ENCODE measurements around the gene SEMA4B. TPM values are rescaled to one million over a fixed set of nuclear protein-coding genes. Genes with fewer than 3 reads are reported as not detected.

SEMA4B gene, protein sequence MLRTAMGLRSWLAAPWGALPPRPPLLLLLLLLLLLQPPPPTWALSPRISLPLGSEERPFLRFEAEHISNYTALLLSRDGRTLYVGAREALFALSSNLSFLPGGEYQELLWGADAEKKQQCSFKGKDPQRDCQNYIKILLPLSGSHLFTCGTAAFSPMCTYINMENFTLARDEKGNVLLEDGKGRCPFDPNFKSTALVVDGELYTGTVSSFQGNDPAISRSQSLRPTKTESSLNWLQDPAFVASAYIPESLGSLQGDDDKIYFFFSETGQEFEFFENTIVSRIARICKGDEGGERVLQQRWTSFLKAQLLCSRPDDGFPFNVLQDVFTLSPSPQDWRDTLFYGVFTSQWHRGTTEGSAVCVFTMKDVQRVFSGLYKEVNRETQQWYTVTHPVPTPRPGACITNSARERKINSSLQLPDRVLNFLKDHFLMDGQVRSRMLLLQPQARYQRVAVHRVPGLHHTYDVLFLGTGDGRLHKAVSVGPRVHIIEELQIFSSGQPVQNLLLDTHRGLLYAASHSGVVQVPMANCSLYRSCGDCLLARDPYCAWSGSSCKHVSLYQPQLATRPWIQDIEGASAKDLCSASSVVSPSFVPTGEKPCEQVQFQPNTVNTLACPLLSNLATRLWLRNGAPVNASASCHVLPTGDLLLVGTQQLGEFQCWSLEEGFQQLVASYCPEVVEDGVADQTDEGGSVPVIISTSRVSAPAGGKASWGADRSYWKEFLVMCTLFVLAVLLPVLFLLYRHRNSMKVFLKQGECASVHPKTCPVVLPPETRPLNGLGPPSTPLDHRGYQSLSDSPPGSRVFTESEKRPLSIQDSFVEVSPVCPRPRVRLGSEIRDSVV
- total RNA-seq (2013; cell fraction: nucleolus; rRNA removed), result 76.9 and 77.1 TPM in 2 replicates
- total RNA-seq (2014; rRNA removed) (10.4 and 13.4 TPM in 2 replicates), total RNA-seq (2014; rRNA removed; fragmentation: Illumina TruSeq; extraction: Trizol) (7.7 and 8.8 TPM in 2 replicates), total RNA-seq (2021) (23.5 and 26.0 TPM in 2 replicates), polyA plus RNA-seq (2011; rRNA removed) (3.9 and 8.7 TPM in 2 replicates), polyA plus RNA-seq (2014; fragmentation: Illumina TruSeq; extraction: Trizol) (3.7 and 8.1 TPM in 2 replicates), polyA plus RNA-seq (2014; fragmentation: Nextera tagmentation; extraction: Ambion mirVana) (1 to 10 TPM in 1 of 2 experiments, under 1 TPM in 1; 0.87 to 1.4 TPM), polyA plus RNA-seq (2014; rRNA removed) (16.3 and 18.1 TPM in 2 replicates), polyA plus RNA-seq (2016; fragmentation: Nextera tagmentation; extraction: Ambion mirVana) (10 to 100 TPM in 1 of 2 experiments, 1 to 10 TPM in 1; 10.0 to 10.8 TPM), polyA minus RNA-seq (2011; rRNA and poly(A)+ RNA removed) (18.4 and 36.0 TPM in 2 replicates), Bru-seq, nascent RNA (percentile 61 among the genes with signal in this experiment), BruChase-seq, experiment 1, labeled RNA remaining after a 6-hour chase (percentile 59 among the genes with signal in this experiment), BruChase-seq, experiment 2, labeled RNA remaining after a 2-hour chase (percentile 57 among the genes with signal in this experiment)
- polyA plus RNA-seq (2011; ENCODE audit: low read depth), result 5.7 TPM
- polyA plus RNA-seq (2011; cell fraction: cytosol; rRNA removed), result 9.1 and 11.6 TPM in 2 replicates
- polyA plus RNA-seq (2011; cell fraction: nucleus; rRNA removed), result 40.5 and 46.0 TPM in 2 replicates
- 12.4 and 13.5 TPM in 2 replicates for polyA plus RNA-seq (2012)
- polyA minus RNA-seq (2011; cell fraction: cytosol; rRNA and poly(A)+ RNA removed), result 6.4 and 14.2 TPM in 2 replicates
- polyA minus RNA-seq (2011; cell fraction: nucleus; rRNA and poly(A)+ RNA removed), result 13.7 and 25.4 TPM in 2 replicates
- long read RNA-seq, experiment 1, partial matches to known transcripts, result 0 of 5 reads
- long read RNA-seq, experiment 1, other reads (novel, unspliced or antisense), result 4 of 5 reads
- long read RNA-seq, experiment 2, partial matches to known transcripts, result 0 of 1 reads
- long read RNA-seq, experiment 2, other reads (novel, unspliced or antisense), result 1 of 1 reads

DNA sequence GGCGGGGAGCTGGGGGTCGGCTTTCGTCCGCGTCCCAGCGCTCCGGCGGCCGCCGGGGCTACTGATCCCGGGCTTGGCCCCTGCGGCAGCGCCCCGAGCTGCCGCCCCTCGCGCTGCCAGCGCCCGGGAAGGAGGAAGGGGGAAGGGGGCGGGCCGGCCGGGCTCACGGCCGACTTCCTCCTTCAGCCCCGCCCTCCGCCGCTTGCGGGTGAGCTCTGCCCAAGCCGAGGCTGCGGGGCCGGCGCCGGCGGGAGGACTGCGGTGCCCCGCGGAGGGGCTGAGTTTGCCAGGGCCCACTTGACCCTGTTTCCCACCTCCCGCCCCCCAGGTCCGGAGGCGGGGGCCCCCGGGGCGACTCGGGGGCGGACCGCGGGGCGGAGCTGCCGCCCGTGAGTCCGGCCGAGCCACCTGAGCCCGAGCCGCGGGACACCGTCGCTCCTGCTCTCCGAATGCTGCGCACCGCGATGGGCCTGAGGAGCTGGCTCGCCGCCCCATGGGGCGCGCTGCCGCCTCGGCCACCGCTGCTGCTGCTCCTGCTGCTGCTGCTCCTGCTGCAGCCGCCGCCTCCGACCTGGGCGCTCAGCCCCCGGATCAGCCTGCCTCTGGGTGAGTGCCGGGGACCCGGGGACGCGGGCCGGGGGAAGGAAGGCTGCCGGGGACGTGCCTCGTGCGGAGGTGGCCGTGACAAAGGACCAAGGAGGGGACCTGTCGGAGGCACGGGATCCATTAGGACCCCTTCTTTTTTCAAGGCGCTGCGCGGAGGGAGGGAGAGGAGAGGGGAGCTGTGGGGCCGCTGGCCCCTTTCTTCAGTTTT lies at the start of gene SEMA4B:
Gene SEMA4B, plus strand, starts transcription at position 201 of the 814 bp plus-strand sequence. Its CDS starts 249 bp downstream, at position 450.
- SMC1A ChIA-PET (ENCODE audit: uncharacterized antibody, unreplicated experiment), result interaction anchor here (0.7 to 4.7 kb wide), 13 partner anchors 11 to 81 kb away, joined by 3 to 45 read pairs (median 6); partner anchors contain the start of genes CIB1 and GDPGP1
- WGBS (ENCODE audit: insufficient coverage, insufficient replicate concordance, low lambda C conversion rate, missing lambda C conversion rate), result under 1% methylated on average over 54 of the region's 88 CpGs
- POLR2A ChIA-PET, result interaction anchor here (0.5 to 7.0 kb wide), 14 partner anchors 10 to 187 kb away, joined by 3 to 101 read pairs (median 5); partner anchors contain the start of genes CIB1 and GDPGP1
- Histone ChIP-seq H3K4me3 (peak within 1 kb of the TSS; percentile 95), H3K9me3 (replicated peaks; ENCODE audit: control insufficient read depth, insufficient read depth, low read length) (no peaks in the 10 kb centered on the region), H3K27me3 (replicated peaks in 1 of 2; ENCODE audit: control insufficient read depth in 2 of 2, insufficient read depth in 2 of 2, low read length in 1 of 2) (no peaks in the 10 kb centered on the region), H2AFZ (ENCODE audit: control insufficient read depth, low read depth, low read length) (peak within 1 kb of the TSS; percentile 77), H3K4me2 (ENCODE audit: control insufficient read depth, insufficient read depth) (peak within 1 kb of the TSS; percentile 82), H3K4me1 (ENCODE audit: control insufficient read depth, insufficient read depth, low read length) (peaks cover 14% of the 10 kb centered on the region), H3K36me3 (ENCODE audit: control insufficient read depth in 2 of 2, insufficient read depth in 2 of 2, low read length in 1 of 2) (no peaks in the 10 kb centered on the region; a peak in 1 of 4 replicates), H3K79me2 (ENCODE audit: control insufficient read depth, insufficient read depth, low read length) (no peaks in the 10 kb centered on the region; the same call in 1 of the 2 replicates), H3K27ac (ENCODE audit: control insufficient read depth, insufficient read depth) (peak within 1 kb of the TSS; percentile 37; the same call in 1 of the 2 replicates), H4K20me1 (ENCODE audit: control insufficient read depth, insufficient read depth) (no peaks in the 10 kb centered on the region; the same call in 1 of the 2 replicates), H3K9ac (ENCODE audit: control insufficient read depth, insufficient read depth, low read length) (peak within 1 kb of the TSS; percentile 68)
- RAD21 ChIA-PET (ENCODE audit: unreplicated experiment), result interaction anchor here (0.6 to 4.5 kb wide), 11 partner anchors 10 to 67 kb away, joined by 3 to 30 read pairs (median 5); partner anchors contain the start of genes CIB1 and GDPGP1
- BruUV-seq (replicated peaks), result no TSS peak
- FAIRE-seq, result no peak
- in situ Hi-C loops (cut with MboI), result no loop called here
- intact Hi-C loops (cut with micrococcal nuclease; ENCODE audit: unreplicated experiment), result loop anchor here (5.0 kb wide), 1 partner anchor 39 kb away; no protein-coding TSS in a partner anchor
- CTCF ChIA-PET, result interaction anchor here (1.0 to 2.5 kb wide), 16 partner anchors 10 to 92 kb away, joined by 3 to 22 read pairs (median 5); partner anchors contain the start of genes CIB1, GDPGP1 and TTLL13
- ATAC-seq, result peak; percentile 94
- no peak for DNase-seq (ENCODE audit: low read depth, low spot score)
- no peak for TF ChIP-seq YBX1 (IDR thresholded peaks at IDR 0.05)
- TF ChIP-seq, protein P1, sequence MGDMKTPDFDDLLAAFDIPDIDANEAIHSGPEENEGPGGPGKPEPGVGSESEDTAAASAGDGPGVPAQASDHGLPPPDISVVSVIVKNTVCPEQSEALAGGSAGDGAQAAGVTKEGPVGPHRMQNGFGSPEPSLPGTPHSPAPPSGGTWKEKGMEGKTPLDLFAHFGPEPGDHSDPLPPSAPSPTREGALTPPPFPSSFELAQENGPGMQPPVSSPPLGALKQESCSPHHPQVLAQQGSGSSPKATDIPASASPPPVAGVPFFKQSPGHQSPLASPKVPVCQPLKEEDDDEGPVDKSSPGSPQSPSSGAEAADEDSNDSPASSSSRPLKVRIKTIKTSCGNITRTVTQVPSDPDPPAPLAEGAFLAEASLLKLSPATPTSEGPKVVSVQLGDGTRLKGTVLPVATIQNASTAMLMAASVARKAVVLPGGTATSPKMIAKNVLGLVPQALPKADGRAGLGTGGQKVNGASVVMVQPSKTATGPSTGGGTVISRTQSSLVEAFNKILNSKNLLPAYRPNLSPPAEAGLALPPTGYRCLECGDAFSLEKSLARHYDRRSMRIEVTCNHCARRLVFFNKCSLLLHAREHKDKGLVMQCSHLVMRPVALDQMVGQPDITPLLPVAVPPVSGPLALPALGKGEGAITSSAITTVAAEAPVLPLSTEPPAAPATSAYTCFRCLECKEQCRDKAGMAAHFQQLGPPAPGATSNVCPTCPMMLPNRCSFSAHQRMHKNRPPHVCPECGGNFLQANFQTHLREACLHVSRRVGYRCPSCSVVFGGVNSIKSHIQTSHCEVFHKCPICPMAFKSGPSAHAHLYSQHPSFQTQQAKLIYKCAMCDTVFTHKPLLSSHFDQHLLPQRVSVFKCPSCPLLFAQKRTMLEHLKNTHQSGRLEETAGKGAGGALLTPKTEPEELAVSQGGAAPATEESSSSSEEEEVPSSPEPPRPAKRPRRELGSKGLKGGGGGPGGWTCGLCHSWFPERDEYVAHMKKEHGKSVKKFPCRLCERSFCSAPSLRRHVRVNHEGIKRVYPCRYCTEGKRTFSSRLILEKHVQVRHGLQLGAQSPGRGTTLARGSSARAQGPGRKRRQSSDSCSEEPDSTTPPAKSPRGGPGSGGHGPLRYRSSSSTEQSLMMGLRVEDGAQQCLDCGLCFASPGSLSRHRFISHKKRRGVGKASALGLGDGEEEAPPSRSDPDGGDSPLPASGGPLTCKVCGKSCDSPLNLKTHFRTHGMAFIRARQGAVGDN (IDR thresholded peaks at IDR 0.05), result peak; percentile 42; the same call in 1 of the 2 replicates
- no peak for TF ChIP-seq YY1 (IDR thresholded peaks at IDR 0.05; ENCODE audit: low read depth, low read length)
- peak; percentile 60; the same call in 1 of the 2 replicates for TF ChIP-seq SPI1 (IDR thresholded peaks at IDR 0.05; ENCODE audit: borderline replicate concordance, insufficient read depth, low read depth, low read length)
- TF ChIP-seq WRNIP1 (IDR thresholded peaks at IDR 0.05; ENCODE audit: borderline replicate concordance, low read depth, low read length), result no peak
- TF ChIP-seq SUZ12 (IDR thresholded peaks at IDR 0.05; ENCODE audit: unreplicated experiment), result no peak
- TF ChIP-seq SUPT20H (IDR thresholded peaks at IDR 0.05; ENCODE audit: borderline replicate concordance, control insufficient read depth, low read depth, low read length), result no peak
- no peak for TF ChIP-seq MEF2A (IDR thresholded peaks at IDR 0.05; ENCODE audit: insufficient read depth, low read depth, low read length)
- TF ChIP-seq NR2F1 (conservative IDR thresholded peaks at IDR 0.05), result peak; percentile 67
- no peak; the same call in 1 of the 2 replicates for TF ChIP-seq SMAD5 (IDR thresholded peaks at IDR 0.05; ENCODE audit: low read depth)
